ENCODE measurements around the gene MAN1A1.
A peak's percentile ranks its signal among the peaks of the same experiment; 100 is the strongest.

GRCh38 chr6:119333707-119334295, 15.8 kb downstream of the MAN1A1 start:
- TF ChIP-seq, protein P1, sequence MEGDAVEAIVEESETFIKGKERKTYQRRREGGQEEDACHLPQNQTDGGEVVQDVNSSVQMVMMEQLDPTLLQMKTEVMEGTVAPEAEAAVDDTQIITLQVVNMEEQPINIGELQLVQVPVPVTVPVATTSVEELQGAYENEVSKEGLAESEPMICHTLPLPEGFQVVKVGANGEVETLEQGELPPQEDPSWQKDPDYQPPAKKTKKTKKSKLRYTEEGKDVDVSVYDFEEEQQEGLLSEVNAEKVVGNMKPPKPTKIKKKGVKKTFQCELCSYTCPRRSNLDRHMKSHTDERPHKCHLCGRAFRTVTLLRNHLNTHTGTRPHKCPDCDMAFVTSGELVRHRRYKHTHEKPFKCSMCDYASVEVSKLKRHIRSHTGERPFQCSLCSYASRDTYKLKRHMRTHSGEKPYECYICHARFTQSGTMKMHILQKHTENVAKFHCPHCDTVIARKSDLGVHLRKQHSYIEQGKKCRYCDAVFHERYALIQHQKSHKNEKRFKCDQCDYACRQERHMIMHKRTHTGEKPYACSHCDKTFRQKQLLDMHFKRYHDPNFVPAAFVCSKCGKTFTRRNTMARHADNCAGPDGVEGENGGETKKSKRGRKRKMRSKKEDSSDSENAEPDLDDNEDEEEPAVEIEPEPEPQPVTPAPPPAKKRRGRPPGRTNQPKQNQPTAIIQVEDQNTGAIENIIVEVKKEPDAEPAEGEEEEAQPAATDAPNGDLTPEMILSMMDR (optimal IDR thresholded peaks at IDR 0.05 in 1 of 3, IDR thresholded peaks at IDR 0.05 in 1 of 3, conservative IDR thresholded peaks at IDR 0.05 in 1 of 3; ENCODE audit: extremely low read depth in 1 of 3, insufficient read depth in 2 of 3, low read length in 3 of 3) = peak in 2 of 3 experiments; percentile 35 to 58
- TF ChIP-seq EZH2 (IDR thresholded peaks at IDR 0.05; ENCODE audit: low read length) = no peak

All from keratinocyte (primary cell).